ENCODE measurements around the gene RNF169.
A peak's percentile ranks its signal among the peaks of the same experiment; 100 is the strongest.

The RNF169 gene, protein sequence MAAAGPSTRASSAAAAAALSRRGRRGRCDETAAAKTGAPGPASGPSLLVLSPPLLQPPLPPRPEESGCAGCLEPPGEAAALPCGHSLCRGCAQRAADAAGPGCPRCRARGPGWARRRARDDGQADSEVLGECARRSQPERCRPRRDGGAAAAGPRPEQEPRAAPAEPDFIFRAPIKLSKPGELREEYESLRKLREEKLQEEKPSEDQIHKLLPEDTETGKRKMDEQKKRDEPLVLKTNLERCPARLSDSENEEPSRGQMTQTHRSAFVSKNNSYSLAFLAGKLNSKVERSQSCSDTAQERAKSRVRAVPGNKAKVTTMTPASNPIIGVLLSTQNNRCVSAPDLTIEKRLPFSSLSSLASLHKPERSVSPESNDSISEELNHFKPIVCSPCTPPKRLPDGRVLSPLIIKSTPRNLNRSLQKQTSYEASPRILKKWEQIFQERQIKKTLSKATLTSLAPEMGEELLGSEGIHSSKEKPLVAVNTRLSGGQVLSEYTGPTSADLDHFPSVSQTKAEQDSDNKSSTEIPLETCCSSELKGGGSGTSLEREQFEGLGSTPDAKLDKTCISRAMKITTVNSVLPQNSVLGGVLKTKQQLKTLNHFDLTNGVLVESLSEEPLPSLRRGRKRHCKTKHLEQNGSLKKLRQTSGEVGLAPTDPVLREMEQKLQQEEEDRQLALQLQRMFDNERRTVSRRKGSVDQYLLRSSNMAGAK

GRCh38 chr11:74748211-74749126 is at the start of gene RNF169:
TSS of gene RNF169 (plus strand) at chr11:74748849. CDS start at chr11:74748881, 32 bp downstream.
- DNase-seq: peak; percentile 84

GRCh38 chr11:74699615-74700396 is 48.8 kb upstream of the RNF169 start:
- DNase-seq: no peak

DNA sequence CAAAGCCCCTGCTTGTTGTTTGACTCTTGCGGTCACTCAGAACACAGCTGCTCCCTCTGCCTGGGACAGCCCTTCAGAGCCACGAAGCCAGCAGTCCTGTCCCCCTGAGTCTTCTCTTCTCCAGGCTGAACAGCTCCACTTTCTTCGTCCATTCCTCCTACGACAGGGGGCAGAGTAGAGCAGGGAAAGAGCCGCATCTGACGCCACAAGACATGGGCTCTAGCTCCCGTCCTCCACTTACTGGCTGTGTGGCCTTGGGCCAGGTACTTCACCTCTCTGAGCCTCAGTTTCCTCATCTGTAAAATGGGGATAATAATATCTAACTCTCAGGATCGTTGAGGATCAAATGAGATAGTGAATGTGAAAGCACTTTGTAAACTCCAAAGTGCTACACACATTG is 47.3 kb upstream of the RNF169 start:
- no peak for DNase-seq

GRCh38 chr11:74702383-74703007 is 46.2 kb upstream of the RNF169 start:
- DNase-seq: peak; percentile 2

- no peak for DNase-seq
Observed at GRCh38 chr11:74703211-74703610, 45.4 kb upstream of the RNF169 start.

DNA sequence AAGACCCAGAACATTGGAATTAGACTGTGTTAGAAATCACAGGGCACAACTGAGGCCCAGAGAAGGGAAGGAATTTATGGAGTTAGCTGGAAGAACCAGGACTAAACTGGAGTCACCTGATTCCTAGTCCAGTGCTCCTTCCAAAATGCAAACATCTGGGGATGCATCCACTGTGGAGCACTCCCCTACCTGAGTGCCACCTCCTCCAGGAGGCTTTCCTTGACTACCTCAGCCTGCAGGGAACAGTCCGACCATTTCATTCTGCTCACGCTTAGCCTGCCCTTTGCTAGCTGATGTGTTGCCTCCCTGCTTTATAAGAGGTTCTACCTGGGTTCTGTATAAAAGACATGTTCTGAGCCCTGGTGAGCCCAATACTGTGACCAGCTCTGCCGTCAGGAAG is 41.5 kb upstream of the RNF169 start:
- no peak for DNase-seq

GRCh38 chr11:74707602-74708510 is 40.8 kb upstream of the RNF169 start:
- DNase-seq: no peak

DNA sequence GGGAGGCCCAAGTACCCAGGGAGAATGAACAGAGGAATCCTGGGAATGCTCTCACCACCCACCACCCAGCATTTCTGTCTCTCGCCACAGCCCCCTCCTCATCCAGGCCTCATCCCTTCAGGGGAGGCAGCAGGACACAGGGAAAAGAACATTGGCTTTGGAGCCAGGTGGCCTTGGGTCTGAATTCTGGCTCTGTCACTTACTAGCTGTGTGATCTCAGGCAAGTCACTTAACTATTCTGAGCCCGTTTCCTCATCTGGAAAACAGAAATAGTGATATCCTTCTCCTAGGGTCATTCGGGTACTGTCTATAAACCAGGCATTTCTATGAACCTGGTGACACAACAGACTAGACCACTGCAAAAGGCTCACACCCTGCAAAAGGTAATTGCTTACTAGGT is 39.5 kb upstream of the RNF169 start:
- DNase-seq: no peak

DNA sequence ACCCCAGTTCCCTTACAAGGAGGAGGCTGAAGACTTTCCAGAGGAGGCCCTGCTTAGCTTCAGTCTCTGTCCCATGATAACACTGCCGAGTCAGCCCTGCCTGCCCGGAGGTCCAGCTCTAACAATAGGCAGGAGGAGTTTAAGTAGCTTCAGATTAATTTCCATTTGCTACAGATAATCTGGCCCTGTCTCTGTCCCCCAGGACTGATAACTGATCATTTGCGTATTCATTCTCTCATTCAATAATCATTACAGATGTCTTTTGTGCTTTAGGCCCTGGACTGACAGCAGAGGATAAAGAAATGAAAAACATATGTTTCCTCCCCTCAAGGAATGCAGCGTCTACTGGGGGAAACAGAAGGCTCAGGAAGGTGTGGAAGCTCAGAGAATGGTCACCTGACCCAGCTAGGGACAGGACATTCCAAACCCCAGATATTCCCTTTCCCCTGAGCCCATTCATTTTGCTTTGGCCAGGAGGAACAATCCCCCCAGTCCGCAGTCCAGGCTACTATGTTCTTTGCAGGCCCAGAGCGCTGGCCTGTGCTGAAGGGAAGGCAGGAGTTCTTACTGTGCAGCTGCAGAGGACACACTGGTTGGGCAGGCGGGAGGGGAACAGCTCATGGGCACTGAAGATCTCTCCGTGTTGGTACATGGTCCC is 38.2 kb upstream of the RNF169 start:
- DNase-seq: no peak

GRCh38 chr11:74713686-74714085 is 35.0 kb upstream of the RNF169 start:
- no peak for DNase-seq

DNA sequence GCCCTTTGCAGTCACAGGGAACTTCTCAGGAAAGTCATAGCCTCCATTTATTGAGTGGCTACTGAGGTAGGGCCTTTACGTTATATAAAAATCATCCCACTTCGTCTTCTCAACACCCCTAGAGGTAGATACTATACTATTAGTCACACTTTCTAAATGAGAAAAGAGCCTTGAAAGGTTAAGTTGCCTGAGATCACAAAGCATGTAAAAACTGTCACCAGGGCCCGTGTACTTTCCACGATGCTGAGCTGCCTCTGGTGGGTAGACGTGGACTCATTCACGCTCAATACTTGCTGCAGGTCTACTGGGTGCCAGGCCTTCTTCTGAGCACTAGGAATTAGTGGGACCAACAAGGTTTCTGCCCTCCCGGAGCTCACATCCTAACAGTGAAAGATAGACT is 33.7 kb upstream of the RNF169 start:
- no peak for DNase-seq

DNA sequence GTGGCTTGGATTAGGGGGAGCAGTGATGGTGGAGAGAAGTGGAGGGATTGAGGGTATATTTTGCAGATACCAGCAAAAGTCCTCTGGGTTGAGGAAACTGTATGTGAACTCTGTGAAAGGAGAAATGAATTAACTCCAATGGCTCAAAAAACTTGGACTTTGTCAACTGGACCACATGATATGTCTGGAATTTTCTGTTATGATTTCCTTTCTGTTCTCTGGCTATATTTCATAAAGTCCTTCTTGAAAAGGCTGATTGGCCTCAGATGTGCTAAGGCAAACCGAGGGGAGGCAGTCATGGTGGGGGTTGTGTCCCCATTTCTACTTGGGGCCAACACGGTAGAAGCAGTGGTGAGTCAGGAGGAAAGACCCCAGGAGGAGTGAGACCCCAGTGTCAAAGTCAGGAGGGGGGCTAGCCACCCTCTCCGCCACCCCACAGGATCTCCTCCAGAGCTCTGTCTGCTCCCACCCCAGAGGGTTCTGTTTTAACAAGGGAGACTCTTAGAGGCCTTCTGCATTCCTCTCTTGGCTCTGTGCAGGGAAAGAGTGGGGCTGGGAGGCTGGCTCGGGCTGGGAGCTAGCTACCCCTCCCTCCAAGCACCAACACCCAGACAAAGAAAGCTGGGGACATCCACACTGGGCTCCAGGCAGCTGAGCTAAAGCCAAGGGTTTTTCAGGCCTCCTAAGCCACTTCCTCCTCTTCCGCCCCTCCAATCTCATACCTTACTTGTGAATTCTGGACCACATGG is 31.3 kb upstream of the RNF169 start:
- no peak for DNase-seq

DNA sequence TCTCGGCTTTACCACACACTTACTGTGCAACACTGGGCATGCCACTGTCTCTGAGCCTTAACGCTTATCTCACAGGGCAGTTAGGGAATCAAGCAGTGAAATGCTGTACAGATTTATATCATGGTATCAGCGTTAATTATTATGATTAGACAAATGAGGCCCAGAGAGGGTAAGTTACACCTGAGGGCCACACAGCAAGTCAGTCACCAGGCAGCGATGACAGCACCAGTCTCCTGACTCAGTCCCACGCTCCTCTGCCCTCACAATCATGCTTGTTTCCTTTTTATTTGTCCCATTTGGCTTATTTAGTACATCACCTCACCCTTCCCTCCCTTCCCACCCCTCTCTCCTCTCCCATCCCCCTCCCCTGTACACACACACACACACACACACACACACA is 29.6 kb upstream of the RNF169 start:
- no peak for DNase-seq

- DNase-seq: no peak
Observed at GRCh38 chr11:74720596-74721478, 27.8 kb upstream of the RNF169 start.

- DNase-seq: no peak
Observed at GRCh38 chr11:74721479-74721835, 27.2 kb upstream of the RNF169 start.

DNA sequence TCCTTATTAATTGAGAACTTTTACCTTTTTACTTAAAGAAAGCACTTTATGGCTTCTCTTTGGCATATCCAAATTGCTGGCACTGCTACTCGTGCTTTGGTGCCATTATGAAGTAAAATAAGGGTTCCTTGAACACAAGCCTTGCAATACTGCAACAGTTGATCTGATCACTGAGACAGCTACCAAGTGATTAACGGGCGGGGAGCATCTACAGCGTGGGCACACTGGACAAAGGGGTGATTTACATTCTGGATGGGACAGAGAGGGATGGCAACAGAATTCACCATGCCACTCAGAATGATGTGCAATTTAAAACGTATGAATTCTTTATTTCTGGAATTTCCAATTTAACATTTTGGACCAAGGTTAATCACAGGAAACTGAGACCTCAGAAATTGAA is 25.1 kb upstream of the RNF169 start:
- DNase-seq: no peak

DNA sequence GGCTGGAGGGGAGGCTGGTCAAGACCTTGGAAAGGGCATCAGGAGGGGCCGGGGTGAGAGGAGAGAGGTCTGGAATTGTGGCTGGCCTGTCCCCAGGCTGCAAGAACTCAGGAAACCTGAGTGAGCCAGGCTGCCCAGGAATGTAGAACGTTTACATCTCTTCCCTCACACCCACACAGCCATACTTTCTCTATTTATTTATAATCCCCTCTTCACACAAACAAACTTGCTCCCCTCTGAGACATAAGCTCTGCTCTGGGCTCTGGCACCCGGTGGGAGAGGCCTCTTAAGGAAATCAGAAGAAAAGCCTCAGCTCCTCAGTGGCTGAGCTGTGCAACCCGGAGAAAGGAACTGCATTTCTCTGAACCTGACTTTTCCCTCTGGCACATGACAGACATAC is 22.9 kb upstream of the RNF169 start:
- DNase-seq: no peak

- DNase-seq: peak; percentile 17
Observed at GRCh38 chr11:74726547-74727182, 22.0 kb upstream of the RNF169 start.

All from NCI-H2081 treated with DMSO at 0.1 percent for 48 hours (cell line).